Stimulated activated effector memory CD8-positive, alpha-beta T cell treated with anti-CD3 and anti-CD28 coated beads, Interleukin-12 subunit alpha, Interleukin-12 subunit beta, amount 100 ng/mL, for 72 hours (primary cell): Measurements from ENCODE around the gene SLC22A23.

Source experiments
- ATAC-seq: fragments of 150-1000 bp; cut with Tn5 transposase; 2 replicates; pipeline ENCODE4 v1.10.0; 2021
- DNase-seq, 2 donors: peaks; one replicate each; pipeline ENCODE4 v3.0.0; 2021 to 2022; ENCODE audit warnings: low spot score in 2 of 2
- H3K27ac Mint-ChIP-seq: one replicate; pipeline ENCODE4 v1.8.0; 2022; ENCODE audit warnings: mild to moderate bottlenecking, mixed read lengths
- H3K36me3 Mint-ChIP-seq: one replicate; pipeline ENCODE4 v1.8.0; 2022; ENCODE audit warnings: mild to moderate bottlenecking, mixed read lengths
- H3K4me1 Mint-ChIP-seq: one replicate; pipeline ENCODE4 v1.8.0; 2022; ENCODE audit warnings: mixed read lengths
- H3K4me3 Mint-ChIP-seq: one replicate; pipeline ENCODE4 v1.8.0; 2022; ENCODE audit warnings: mild to moderate bottlenecking, mixed read lengths
- H3K9me3 Mint-ChIP-seq: one replicate; pipeline ENCODE4 v1.8.0; 2022; ENCODE audit warnings: mixed read lengths

The SLC22A23 gene

GRCh38 chr6:3272911-3273547 lies 183.8 kb downstream of the SLC22A23 start:
- ATAC-seq (no peak), DNase-seq (no peak)
- Mint-ChIP-seq H3K36me3 (peaks cover 40% of the 10 kb centered on the region), H3K9me3 (no peaks in the 10 kb centered on the region), H3K27ac (peak overlapping the region; percentile 81), H3K4me3 (no peak overlapping the region), H3K4me1 (peaks cover 54% of the 10 kb centered on the region)

GRCh38 chr6:3271756-3272155 lies 185.1 kb downstream of the SLC22A23 start:
- Mint-ChIP-seq H3K36me3 (peaks cover 52% of the 10 kb centered on the region), H3K27ac (no peak overlapping the region), H3K4me1 (peaks cover 61% of the 10 kb centered on the region), H3K9me3 (no peaks in the 10 kb centered on the region), H3K4me3 (no peak overlapping the region)
- DNase-seq (no peak), ATAC-seq (no peak)

- no peak overlapping the region for H3K4me3 Mint-ChIP-seq
- ATAC-seq (no peak), DNase-seq (no peak)
- H3K27ac Mint-ChIP-seq, result peak overlapping the region; percentile 7
- H3K4me1 Mint-ChIP-seq, result peaks cover 53% of the 10 kb centered on the region
- no peaks in the 10 kb centered on the region for H3K9me3 Mint-ChIP-seq
- peaks cover 60% of the 10 kb centered on the region for H3K36me3 Mint-ChIP-seq
Observed at GRCh38 chr6:3270258-3270657, 186.6 kb downstream of the SLC22A23 start.

GRCh38 chr6:3269281-3269975 lies 187.4 kb downstream of the SLC22A23 start:
- H3K36me3 Mint-ChIP-seq, result peaks cover 68% of the 10 kb centered on the region
- H3K4me3 Mint-ChIP-seq, result no peak overlapping the region
- no peak for DNase-seq
- H3K9me3 Mint-ChIP-seq, result no peaks in the 10 kb centered on the region
- peaks cover 51% of the 10 kb centered on the region for H3K4me1 Mint-ChIP-seq
- peak overlapping the region; percentile 20 for H3K27ac Mint-ChIP-seq
- ATAC-seq, result peak; percentile 38

GRCh38 chr6:3268680-3269079 lies 188.2 kb downstream of the SLC22A23 start:
- peaks cover 45% of the 10 kb centered on the region for H3K4me1 Mint-ChIP-seq
- ATAC-seq, result no peak
- peaks cover 76% of the 10 kb centered on the region for H3K36me3 Mint-ChIP-seq
- H3K4me3 Mint-ChIP-seq, result no peak overlapping the region
- no peaks in the 10 kb centered on the region for H3K9me3 Mint-ChIP-seq
- DNase-seq, result no peak
- H3K27ac Mint-ChIP-seq, result peak overlapping the region; percentile 20

- DNase-seq, result no peak
- peaks cover 83% of the 10 kb centered on the region for H3K36me3 Mint-ChIP-seq
- H3K4me3 Mint-ChIP-seq, result no peak overlapping the region
- ATAC-seq, result no peak
- no peaks in the 10 kb centered on the region for H3K9me3 Mint-ChIP-seq
- no peak overlapping the region for H3K27ac Mint-ChIP-seq
- H3K4me1 Mint-ChIP-seq, result peaks cover 50% of the 10 kb centered on the region
Observed at GRCh38 chr6:3267162-3267561, 189.7 kb downstream of the SLC22A23 start.

- Mint-ChIP-seq H3K4me3 (no peak overlapping the region), H3K4me1 (peaks cover 52% of the 10 kb centered on the region), H3K27ac (no peak overlapping the region), H3K36me3 (peaks cover 77% of the 10 kb centered on the region), H3K9me3 (no peaks in the 10 kb centered on the region)
- ATAC-seq (no peak), DNase-seq (no peak)
Observed at GRCh38 chr6:3266170-3266569, 190.7 kb downstream of the SLC22A23 start.

- Mint-ChIP-seq H3K4me1 (peaks cover 52% of the 10 kb centered on the region), H3K4me3 (no peak overlapping the region), H3K9me3 (no peaks in the 10 kb centered on the region), H3K36me3 (peaks cover 76% of the 10 kb centered on the region), H3K27ac (no peak overlapping the region)
- DNase-seq (no peak), ATAC-seq (no peak)
Observed at GRCh38 chr6:3265671-3266070, 191.2 kb downstream of the SLC22A23 start.

GRCh38 chr6:3264356-3264755 lies 192.5 kb downstream of the SLC22A23 start:
- DNase-seq (no peak), ATAC-seq (no peak)
- H3K36me3 Mint-ChIP-seq, result peaks cover 68% of the 10 kb centered on the region
- H3K9me3 Mint-ChIP-seq, result no peaks in the 10 kb centered on the region
- no peak overlapping the region for H3K4me3 Mint-ChIP-seq
- no peak overlapping the region for H3K27ac Mint-ChIP-seq
- H3K4me1 Mint-ChIP-seq, result peaks cover 58% of the 10 kb centered on the region

GRCh38 chr6:3263096-3263495 lies 193.8 kb downstream of the SLC22A23 start:
- H3K27ac Mint-ChIP-seq, result peak overlapping the region; percentile 12
- no peaks in the 10 kb centered on the region for H3K9me3 Mint-ChIP-seq
- no peak overlapping the region for H3K4me3 Mint-ChIP-seq
- no peak for ATAC-seq
- peaks cover 46% of the 10 kb centered on the region for H3K4me1 Mint-ChIP-seq
- no peak for DNase-seq
- H3K36me3 Mint-ChIP-seq, result peaks cover 60% of the 10 kb centered on the region

- Mint-ChIP-seq H3K27ac (no peak overlapping the region), H3K4me1 (peaks cover 39% of the 10 kb centered on the region), H3K4me3 (no peak overlapping the region), H3K9me3 (no peaks in the 10 kb centered on the region), H3K36me3 (peaks cover 48% of the 10 kb centered on the region)
- ATAC-seq, result no peak
- DNase-seq, result no peak
Observed at GRCh38 chr6:3261921-3262320, 194.9 kb downstream of the SLC22A23 start.

- no peak for DNase-seq
- H3K36me3 Mint-ChIP-seq, result peaks cover 45% of the 10 kb centered on the region
- H3K4me1 Mint-ChIP-seq, result peaks cover 39% of the 10 kb centered on the region
- no peak for ATAC-seq
- H3K4me3 Mint-ChIP-seq, result peak overlapping the region; percentile 93
- H3K9me3 Mint-ChIP-seq, result no peaks in the 10 kb centered on the region
- H3K27ac Mint-ChIP-seq, result peak overlapping the region; percentile 17
Observed at GRCh38 chr6:3261518-3261820, 195.4 kb downstream of the SLC22A23 start.

- no peak for ATAC-seq
- Mint-ChIP-seq H3K4me1 (peaks cover 39% of the 10 kb centered on the region), H3K27ac (peak overlapping the region; percentile 17), H3K36me3 (peaks cover 41% of the 10 kb centered on the region), H3K4me3 (peak overlapping the region; percentile 93), H3K9me3 (no peaks in the 10 kb centered on the region)
- DNase-seq, result no peak
Observed at GRCh38 chr6:3260772-3261517, 195.9 kb downstream of the SLC22A23 start.

- Mint-ChIP-seq H3K27ac (no peak overlapping the region), H3K9me3 (no peaks in the 10 kb centered on the region), H3K4me3 (peak overlapping the region; percentile 93), H3K4me1 (peaks cover 39% of the 10 kb centered on the region), H3K36me3 (peaks cover 40% of the 10 kb centered on the region)
- DNase-seq (no peak), ATAC-seq (no peak)
Observed at GRCh38 chr6:3260296-3260695, 196.6 kb downstream of the SLC22A23 start.

GRCh38 chr6:3259491-3259958 lies 197.3 kb downstream of the SLC22A23 start:
- ATAC-seq (peak; percentile 43), DNase-seq (peak in 1 of 2 donors; percentile 66)
- Mint-ChIP-seq H3K27ac (peak overlapping the region; percentile 92), H3K4me3 (peak overlapping the region; percentile 93), H3K36me3 (peaks cover 32% of the 10 kb centered on the region), H3K9me3 (no peaks in the 10 kb centered on the region), H3K4me1 (peaks cover 39% of the 10 kb centered on the region)
